Stromal cell of bone marrow (primary cell): ENCODE data around the gene PRKCA.

Source experiments
- DNase-seq: peaks from one replicate; pipeline ENCODE4 v3.0.0-alpha.2; 2012; ENCODE audit warnings: low read depth

The PRKCA gene

GRCh38 chr17:66547151-66547865 is 244.9 kb downstream of the PRKCA start:
- no peak for DNase-seq

GRCh38 chr17:66548158-66548557 is 245.7 kb downstream of the PRKCA start:
- DNase-seq: no peak

GRCh38 chr17:66548659-66549310 is 246.4 kb downstream of the PRKCA start:
- DNase-seq: no peak

GRCh38 chr17:66549311-66549704 is 246.9 kb downstream of the PRKCA start:
- DNase-seq: no peak

GRCh38 chr17:66549731-66550207 is 247.4 kb downstream of the PRKCA start:
- no peak for DNase-seq

GRCh38 chr17:66551839-66552238 is 249.4 kb downstream of the PRKCA start:
- no peak for DNase-seq

- no peak for DNase-seq
These were observed 250.0 kb downstream of the PRKCA start for GRCh38 chr17:66552371-66552770.

- DNase-seq: no peak
These were observed 253.2 kb downstream of the PRKCA start for GRCh38 chr17:66555605-66556004.

GRCh38 chr17:66557200-66557599 is 254.8 kb downstream of the PRKCA start:
- DNase-seq: no peak

GRCh38 chr17:66557886-66558285 is 255.5 kb downstream of the PRKCA start:
- DNase-seq: no peak

GRCh38 chr17:66560691-66561090 is 258.3 kb downstream of the PRKCA start:
- no peak for DNase-seq

GRCh38 chr17:66562119-66562518 is 259.7 kb downstream of the PRKCA start:
- DNase-seq: no peak

GRCh38 chr17:66564992-66565465 is 262.6 kb downstream of the PRKCA start:
- DNase-seq: no peak

- peak; percentile 61 for DNase-seq
These were observed 265.1 kb downstream of the PRKCA start for GRCh38 chr17:66567234-66568170.

GRCh38 chr17:66569572-66569971 is 267.2 kb downstream of the PRKCA start:
- DNase-seq: no peak

GRCh38 chr17:66570447-66571195 is 268.2 kb downstream of the PRKCA start:
- DNase-seq: no peak

- DNase-seq: no peak
These were observed 269.3 kb downstream of the PRKCA start for GRCh38 chr17:66571745-66572144.

GRCh38 chr17:66573078-66573477 is 270.7 kb downstream of the PRKCA start:
- no peak for DNase-seq

GRCh38 chr17:66574123-66574522 is 271.7 kb downstream of the PRKCA start:
- DNase-seq: no peak

GRCh38 chr17:66576473-66576872 is 274.1 kb downstream of the PRKCA start:
- no peak for DNase-seq

GRCh38 chr17:66577041-66577440 is 274.6 kb downstream of the PRKCA start:
- DNase-seq: no peak
